ENCODE results near the gene C22orf39. TPM values are rescaled to one million over a fixed set of nuclear protein-coding genes. Genes with fewer than 3 reads are reported as not detected.

C22orf39 gene
- polyA plus RNA-seq, 6 donors from 2014 or later: 64.8 to 102 (median 73.0) TPM

DNA sequence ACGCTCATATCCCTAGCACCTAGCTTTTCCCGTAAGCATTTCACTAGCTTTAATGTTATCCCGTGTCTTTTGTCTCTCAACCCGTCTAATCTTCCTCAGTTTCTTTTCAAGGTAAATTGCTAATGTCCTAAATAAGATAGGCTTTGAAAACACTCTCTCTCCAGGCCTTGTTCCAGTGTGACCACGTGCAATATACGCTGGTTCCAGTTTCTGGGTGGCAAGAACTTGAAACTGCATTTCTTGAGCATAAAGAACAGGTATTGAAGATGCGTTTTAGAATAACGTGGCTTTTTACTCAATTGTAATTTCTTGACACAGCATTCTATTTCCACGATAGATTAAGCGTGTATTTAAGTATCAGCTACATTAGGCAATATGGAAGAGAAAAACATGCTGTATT is 33.3 kb upstream of the C22orf39 start:
- Mint-ChIP-seq H3K27me3 (no peaks in the 10 kb centered on the region), H3K36me3 (no peaks in the 10 kb centered on the region), H3K4me3 (peak overlapping the region in 5 of 8 donors; percentile 89 to 98 (median 98)), H3K9me3 (no peaks in the 10 kb centered on the region), H3K4me1 (peaks cover 23 to 31% (median 25%) of the 10 kb centered on the region in 3 donors), H3K27ac (no peak overlapping the region)
- DNase-seq: no peak
- no peak for ATAC-seq (ENCODE audit: low read depth in 2 of 2)

DNA sequence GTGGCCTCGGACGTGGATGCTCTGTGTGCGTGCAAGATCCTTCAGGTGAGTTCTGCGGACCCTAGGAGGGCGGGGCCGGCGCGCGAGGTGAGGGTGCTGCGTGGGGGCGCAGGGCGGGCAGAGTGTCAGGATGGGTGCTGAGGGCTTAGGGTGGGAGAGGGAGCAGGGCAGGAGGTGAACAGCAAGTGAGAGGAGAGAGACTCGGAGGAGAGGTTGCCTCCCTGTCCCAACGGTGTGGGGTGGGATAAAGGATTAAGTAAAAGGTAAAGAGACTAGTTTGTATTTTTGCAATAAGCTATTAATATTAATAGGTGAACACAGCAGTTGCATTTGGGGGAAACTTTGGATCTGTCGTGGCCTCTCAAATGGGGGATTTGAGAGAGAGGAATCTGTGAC is 32.7 kb upstream of the C22orf39 start:
- no peak for ATAC-seq (ENCODE audit: low read depth in 2 of 2)

DNA sequence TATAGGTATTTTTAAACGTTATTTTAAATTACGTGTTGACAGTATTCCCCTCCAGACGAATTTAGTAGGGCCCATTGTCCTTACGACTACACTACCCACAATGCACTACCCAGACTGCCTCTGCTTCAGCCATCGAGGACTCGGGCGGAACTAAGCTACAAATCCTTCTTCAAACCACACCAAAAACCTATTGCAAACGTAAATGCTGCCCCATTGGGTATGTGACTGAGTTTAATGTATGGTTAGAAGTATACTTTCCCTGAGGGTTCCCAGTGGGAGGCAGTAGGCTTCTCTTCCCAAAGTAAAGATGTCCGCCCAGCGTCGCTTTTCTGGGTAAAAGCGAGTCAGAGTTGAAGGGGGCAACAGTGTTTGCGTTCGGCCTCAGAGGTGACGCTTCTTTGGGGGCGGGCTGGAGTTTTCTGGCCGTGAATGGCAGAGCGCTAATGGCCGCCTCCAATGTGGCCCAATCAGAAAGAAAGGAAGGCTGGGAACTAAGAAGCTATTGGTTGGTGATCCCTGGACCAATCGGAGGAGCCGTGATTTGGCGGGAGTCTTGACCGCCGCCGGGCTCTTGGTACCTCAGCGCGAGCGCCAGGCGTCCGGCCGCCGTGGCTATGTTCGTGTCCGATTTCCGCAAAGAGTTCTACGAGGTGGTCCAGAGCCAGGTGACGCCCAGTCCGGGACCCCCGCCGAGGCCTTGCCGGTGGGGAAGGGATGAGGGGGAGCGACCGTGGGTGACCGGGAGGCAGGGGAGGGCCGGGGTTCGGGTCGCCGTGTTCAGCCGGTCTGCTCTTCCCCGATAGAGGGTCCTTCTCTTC is 32.1 kb upstream of the C22orf39 start, which contains the start of gene CDC45:
CDC45 (plus strand) TSS at position 566 of the 818 bp plus-strand sequence; CDS start at position 615, 49 bp downstream.
- ATAC-seq (ENCODE audit: low read depth in 2 of 2): peak; percentile 90 to 92
- Mint-ChIP-seq H3K36me3 (no peaks in the 10 kb centered on the region), H3K27me3 (no peaks in the 10 kb centered on the region), H3K4me3 (peak within 1 kb of the TSS; percentile 89 to 98 (median 98)), H3K4me1 (peaks cover 25 to 34% (median 30%) of the 10 kb centered on the region in 3 donors), H3K9me3 (no peaks in the 10 kb centered on the region), H3K27ac (peak within 1 kb of the TSS; percentile 100)
- peak; percentile 96 for DNase-seq

More for the DNA sequence above, 32.7 kb upstream of the C22orf39 start:
- H3K36me3 Mint-ChIP-seq: no peaks in the 10 kb centered on the region
- no peaks in the 10 kb centered on the region for H3K27me3 Mint-ChIP-seq
- DNase-seq: no peak
- no peaks in the 10 kb centered on the region for H3K9me3 Mint-ChIP-seq
- H3K4me3 Mint-ChIP-seq: peak overlapping the region; percentile 82 to 98 (median 98)
- H3K4me1 Mint-ChIP-seq: peaks cover 25 to 34% (median 29%) of the 10 kb centered on the region in 3 donors
- peak overlapping the region in 5 of 6 donors; percentile 15 to 100 (median 49) for H3K27ac Mint-ChIP-seq

DNA sequence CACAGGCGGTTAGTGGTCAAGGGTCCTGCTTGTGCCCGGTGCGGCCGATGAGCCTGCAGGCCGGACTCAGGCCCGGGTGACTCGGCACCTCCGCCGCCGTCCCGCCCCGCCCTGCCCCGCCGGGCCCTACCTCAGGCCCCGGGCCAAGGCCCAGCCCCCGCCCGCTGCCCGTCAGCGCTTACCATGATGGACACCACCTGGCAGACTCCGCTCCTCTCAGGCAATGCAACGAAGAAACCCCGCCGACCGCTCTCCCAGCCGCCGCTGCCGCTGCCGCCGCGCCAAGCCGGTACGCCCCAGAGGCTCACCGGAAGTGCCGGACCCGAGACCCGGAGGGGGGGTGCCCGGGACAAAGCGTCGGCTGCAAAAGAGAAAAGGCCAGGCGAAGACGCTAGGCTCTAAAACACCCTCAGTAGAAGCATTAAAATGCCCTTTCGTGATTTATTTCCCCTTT is 31.4 kb upstream of the C22orf39 start, which contains the start of gene UFD1:
UFD1 (minus strand) TSS at position 293 of the 454 bp plus-strand sequence; CDS start at position 185, 108 bp downstream.
- Mint-ChIP-seq H3K27me3 (no peaks in the 10 kb centered on the region), H3K4me3 (peak within 1 kb of the TSS; percentile 89 to 98 (median 98)), H3K9me3 (no peaks in the 10 kb centered on the region), H3K27ac (peak within 1 kb of the TSS; percentile 100), H3K36me3 (no peaks in the 10 kb centered on the region), H3K4me1 (peaks cover 25 to 35% (median 31%) of the 10 kb centered on the region in 3 donors)
- DNase-seq (peak; percentile 81), ATAC-seq (ENCODE audit: low read depth in 2 of 2) (peak; percentile 59)

DNA sequence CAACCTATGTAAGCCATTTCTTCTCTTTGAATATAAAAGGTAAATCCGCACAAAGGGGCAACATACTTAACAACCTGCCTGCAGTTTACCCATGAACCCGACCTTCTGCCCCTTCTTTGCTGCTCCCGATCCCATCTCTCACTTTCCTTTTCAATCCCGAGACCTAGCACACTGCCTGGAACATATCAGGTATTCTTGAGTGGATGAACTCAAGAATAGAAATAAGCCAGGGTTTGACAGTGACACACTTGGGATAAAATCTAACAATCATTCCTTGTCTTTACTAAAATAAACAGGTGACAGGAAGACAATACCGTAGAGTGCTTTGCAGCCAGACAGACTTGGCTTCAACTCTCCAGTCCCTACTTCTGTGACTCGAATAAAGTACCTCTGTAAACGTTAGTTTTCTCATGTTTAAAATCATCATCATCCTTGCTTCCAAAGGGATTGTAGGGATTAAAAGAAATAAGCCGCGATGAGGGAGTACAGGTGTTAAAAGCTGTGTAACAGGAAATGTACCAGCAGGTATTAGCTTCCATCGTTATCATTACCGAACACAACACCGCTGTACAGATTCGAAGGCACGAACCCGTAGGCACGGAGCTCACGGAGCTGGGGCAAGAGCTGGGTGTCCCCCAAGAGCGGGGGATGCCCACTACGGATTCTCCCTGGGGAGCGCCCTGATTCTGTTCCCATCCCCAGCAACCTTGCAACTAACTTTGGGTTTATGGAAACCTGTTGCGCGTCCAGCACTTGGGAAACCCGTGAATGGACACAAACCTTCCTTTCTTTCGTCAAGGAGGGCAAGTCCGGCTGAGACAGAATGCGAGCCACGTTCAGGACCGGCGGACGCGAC is 30.8 kb upstream of the C22orf39 start:
- Mint-ChIP-seq H3K27ac (peak overlapping the region; percentile 27 to 100 (median 81)), H3K36me3 (no peaks in the 10 kb centered on the region), H3K9me3 (no peaks in the 10 kb centered on the region), H3K4me3 (peak overlapping the region; percentile 87 to 98 (median 96)), H3K4me1 (peaks cover 25 to 38% (median 37%) of the 10 kb centered on the region in 3 donors), H3K27me3 (no peaks in the 10 kb centered on the region)
- ATAC-seq (ENCODE audit: low read depth in 2 of 2): no peak
- no peak for DNase-seq

DNA sequence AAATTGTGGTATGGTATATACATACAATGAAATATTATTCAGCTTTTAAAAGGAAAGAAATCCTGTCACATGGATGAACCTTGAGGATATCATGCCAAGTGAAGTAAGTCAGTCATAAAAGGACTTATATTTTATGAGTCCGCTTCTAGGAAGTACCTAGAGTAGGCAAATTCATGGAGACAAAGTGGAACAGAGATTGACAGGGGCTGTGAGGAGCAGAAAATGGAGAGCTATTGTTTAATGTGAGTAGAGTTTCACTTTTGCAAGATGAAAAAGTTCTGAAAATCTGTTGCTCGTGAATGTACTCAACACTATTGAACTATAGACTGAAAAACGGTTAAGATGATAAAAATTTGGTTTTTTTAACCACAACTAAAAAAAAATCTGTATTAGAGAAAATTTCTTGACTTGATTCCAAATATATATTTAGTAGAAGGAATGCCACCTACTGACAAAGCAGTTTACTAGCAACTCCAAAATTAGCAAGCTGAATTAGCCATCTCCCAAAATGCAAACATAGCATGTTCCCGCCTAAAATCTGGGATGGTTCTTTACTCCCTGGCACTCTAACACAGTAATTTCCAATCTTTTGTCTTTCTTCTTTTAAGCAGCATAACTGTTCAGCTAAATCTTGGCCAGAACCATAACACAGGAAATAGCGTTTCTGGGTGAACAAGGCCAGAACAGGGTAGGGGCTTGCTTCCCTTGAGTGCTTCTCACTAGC is 30.0 kb upstream of the C22orf39 start:
- DNase-seq (no peak), ATAC-seq (ENCODE audit: low read depth in 2 of 2) (no peak)
- Mint-ChIP-seq H3K27me3 (no peaks in the 10 kb centered on the region), H3K4me1 (peaks cover 27 to 38% (median 38%) of the 10 kb centered on the region in 3 donors), H3K4me3 (peak overlapping the region; percentile 87 to 98 (median 96)), H3K27ac (peak overlapping the region; percentile 27 to 100 (median 78)), H3K9me3 (no peaks in the 10 kb centered on the region), H3K36me3 (no peaks in the 10 kb centered on the region)

DNA sequence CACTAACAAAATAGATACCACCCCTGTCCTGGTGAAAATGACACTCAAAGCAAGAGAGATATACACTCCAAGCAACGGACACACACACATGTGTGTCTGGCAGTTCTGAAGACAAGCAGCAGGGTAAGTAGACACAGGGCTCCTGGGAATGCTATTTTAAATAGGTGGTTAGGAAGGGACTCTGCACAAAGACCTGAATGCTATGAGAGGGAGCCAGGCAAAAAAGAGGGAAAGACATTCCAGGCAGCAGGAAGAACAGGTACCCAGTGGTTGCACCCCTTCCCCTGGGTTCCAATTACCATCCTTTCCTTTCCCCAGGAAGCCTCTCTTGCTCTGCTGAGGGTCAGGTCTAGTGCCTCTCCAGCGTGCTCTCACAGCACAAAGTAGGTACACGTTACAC is 28.5 kb upstream of the C22orf39 start:
- Mint-ChIP-seq H3K27me3 (no peaks in the 10 kb centered on the region), H3K9me3 (no peaks in the 10 kb centered on the region), H3K4me3 (no peak overlapping the region), H3K36me3 (peaks cover 0 to 14% of the 10 kb centered on the region in 2 donors), H3K4me1 (peaks cover 34 to 41% (median 38%) of the 10 kb centered on the region in 3 donors), H3K27ac (no peak overlapping the region)
- DNase-seq (no peak), ATAC-seq (ENCODE audit: low read depth in 2 of 2) (no peak)

DNA sequence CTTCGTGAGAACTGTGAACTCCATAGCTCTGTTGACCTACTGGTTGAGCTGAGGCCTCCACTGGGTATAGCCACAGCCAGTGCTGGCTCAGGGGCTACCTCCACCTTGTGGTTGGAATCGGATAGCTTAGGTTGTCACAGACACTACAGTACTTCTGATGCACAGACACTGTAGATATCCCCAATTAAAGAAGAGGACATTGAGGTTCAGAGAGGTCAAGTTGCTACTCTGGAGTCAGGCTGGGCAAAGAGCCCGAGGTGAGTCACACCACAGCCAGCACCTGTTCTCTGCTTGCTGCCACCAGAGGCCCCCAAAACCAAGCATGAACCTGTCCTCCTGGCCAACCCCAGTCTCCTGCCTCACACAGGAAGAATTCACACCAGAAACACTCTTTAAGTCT is 26.1 kb upstream of the C22orf39 start:
- DNase-seq: no peak
- Mint-ChIP-seq H3K27me3 (no peaks in the 10 kb centered on the region), H3K4me1 (peaks cover 26 to 34% (median 33%) of the 10 kb centered on the region in 3 donors), H3K4me3 (peak overlapping the region in 1 of 8 donors; percentile 62), H3K9me3 (no peaks in the 10 kb centered on the region), H3K36me3 (peaks cover 0 to 23% of the 10 kb centered on the region in 2 donors), H3K27ac (no peak overlapping the region)
- no peak for ATAC-seq (ENCODE audit: low read depth in 2 of 2)

DNA sequence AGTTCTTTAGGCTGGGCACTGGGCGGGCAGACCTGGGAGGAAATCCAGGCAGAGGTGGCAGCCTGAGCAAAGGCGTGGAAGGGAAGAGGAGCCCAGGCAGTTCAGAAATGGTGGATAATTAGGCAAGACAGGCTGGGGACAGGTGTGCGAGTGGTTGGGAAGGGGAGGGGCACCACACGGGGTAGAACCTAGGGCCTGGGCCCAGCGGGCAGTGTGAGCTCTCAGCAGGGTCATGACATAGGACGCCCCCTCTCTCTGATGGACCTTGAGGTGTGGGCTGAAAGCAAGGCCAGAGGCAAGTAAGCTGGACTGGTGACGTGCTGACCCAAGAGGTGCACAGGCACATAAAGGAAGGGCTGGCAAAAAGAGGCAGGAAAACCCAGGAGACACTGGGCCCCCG is 24.7 kb upstream of the C22orf39 start:
- Mint-ChIP-seq H3K4me3 (no peak overlapping the region), H3K4me1 (peaks cover 17 to 23% (median 22%) of the 10 kb centered on the region in 3 donors), H3K27ac (peak overlapping the region in 2 of 6 donors; percentile 39 to 94), H3K27me3 (no peaks in the 10 kb centered on the region), H3K36me3 (peaks cover 5 to 35% of the 10 kb centered on the region in 2 donors), H3K9me3 (no peaks in the 10 kb centered on the region)
- ATAC-seq (ENCODE audit: low read depth in 2 of 2) (no peak), DNase-seq (no peak)

DNA sequence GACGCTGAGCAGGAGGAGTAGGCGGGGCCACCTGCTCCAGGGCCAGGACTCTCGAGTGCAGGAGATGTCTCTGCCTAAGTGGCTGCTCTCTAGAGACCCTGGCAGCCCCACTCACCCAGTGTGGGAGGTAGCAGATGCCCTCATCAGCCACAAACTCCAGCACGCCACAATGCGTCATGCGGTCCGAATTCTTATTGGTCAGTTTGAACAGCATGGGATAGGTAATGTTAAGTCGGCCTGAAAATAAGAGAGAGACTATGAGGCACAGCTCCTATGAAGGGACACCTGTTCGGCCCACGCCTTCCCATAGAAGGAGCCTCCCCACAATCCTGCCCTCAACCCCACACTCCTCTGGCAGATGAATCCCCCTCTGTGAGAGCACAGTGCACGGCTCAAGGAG is 24.1 kb upstream of the C22orf39 start:
- no peaks in the 10 kb centered on the region for H3K27me3 Mint-ChIP-seq
- peaks cover 5 to 35% of the 10 kb centered on the region in 2 donors for H3K36me3 Mint-ChIP-seq
- peak overlapping the region in 1 of 6 donors; percentile 33 for H3K27ac Mint-ChIP-seq
- no peak for DNase-seq
- no peak overlapping the region for H3K4me3 Mint-ChIP-seq
- ATAC-seq (ENCODE audit: low read depth in 2 of 2): no peak
- H3K9me3 Mint-ChIP-seq: no peaks in the 10 kb centered on the region
- H3K4me1 Mint-ChIP-seq: peaks cover 16 to 20% (median 20%) of the 10 kb centered on the region in 3 donors

DNA sequence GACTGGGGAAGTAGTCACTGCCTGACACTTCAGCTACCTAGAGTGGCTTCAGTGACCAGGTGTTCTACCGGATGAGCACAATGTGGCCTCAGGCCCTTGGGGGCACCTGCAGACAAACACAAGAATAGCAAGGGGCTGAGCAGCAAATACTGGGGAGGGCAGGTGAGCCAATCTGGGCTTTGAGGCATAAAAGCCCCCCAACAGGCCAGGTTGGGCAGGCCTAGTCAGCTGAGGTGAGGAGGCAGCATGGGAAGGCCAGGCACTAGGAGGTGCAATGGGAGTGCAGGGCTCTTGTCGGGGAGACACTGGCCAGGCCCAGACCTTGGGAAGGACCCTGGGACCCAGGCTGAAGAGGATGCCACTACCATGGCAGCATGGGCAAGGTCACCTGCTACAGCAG is 22.5 kb upstream of the C22orf39 start:
- Mint-ChIP-seq H3K9me3 (no peaks in the 10 kb centered on the region), H3K4me1 (peaks cover 8 to 20% (median 10%) of the 10 kb centered on the region in 3 donors), H3K27ac (peak overlapping the region in 3 of 6 donors; percentile 44 to 89 (median 60)), H3K27me3 (no peaks in the 10 kb centered on the region), H3K4me3 (no peak overlapping the region), H3K36me3 (peaks cover 11 to 41% of the 10 kb centered on the region in 2 donors)
- ATAC-seq (ENCODE audit: low read depth in 2 of 2) (no peak), DNase-seq (no peak)

DNA sequence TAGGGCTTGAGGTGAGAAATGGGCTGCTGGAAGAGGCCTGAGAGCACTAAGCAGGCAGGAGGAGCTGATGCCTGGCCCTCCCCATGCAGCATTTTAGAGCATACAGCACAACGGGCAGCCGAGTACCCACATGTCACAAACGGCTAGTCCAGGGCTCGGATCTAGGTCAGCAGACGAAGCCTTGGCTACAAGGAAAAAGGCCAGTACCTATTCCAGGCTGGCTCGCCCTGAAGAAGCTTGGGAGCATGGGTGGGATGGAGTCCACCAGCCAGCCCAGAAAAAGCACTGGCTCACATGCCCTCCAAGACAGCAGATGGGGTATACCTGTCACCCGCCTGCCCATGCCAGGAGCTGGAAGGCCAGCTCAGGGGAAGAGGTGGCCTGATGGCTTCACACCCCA is 21.9 kb upstream of the C22orf39 start:
- Mint-ChIP-seq H3K36me3 (peaks cover 14 to 45% of the 10 kb centered on the region in 2 donors), H3K27ac (peak overlapping the region in 1 of 6 donors; percentile 81), H3K27me3 (no peaks in the 10 kb centered on the region), H3K4me1 (peaks cover 8 to 20% (median 10%) of the 10 kb centered on the region in 3 donors), H3K9me3 (no peaks in the 10 kb centered on the region), H3K4me3 (no peak overlapping the region)
- DNase-seq (no peak), ATAC-seq (ENCODE audit: low read depth in 2 of 2) (no peak)
